ENCODE measurements around the gene ZNF576.
A peak's percentile ranks its signal among the peaks of the same experiment; 100 is the strongest.

ZNF576 gene

GRCh38 chr19:43554317-43554895 is 42.0 kb upstream of the ZNF576 start:
- H3K4me3 ChIP-seq (ENCODE audit: low read length), result no peak overlapping the region
- DNase-seq (ENCODE audit: low read depth), result no peak
- TF ChIP-seq CTCF (conservative IDR thresholded peaks at IDR 0.05; ENCODE audit: low read depth, low read length), result no peak

- TF ChIP-seq CTCF (conservative IDR thresholded peaks at IDR 0.05; ENCODE audit: low read depth, low read length), result peak; percentile 98
These were observed 41.1 kb upstream of the ZNF576 start for GRCh38 chr19:43555185-43555770.

GRCh38 chr19:43560687-43561086 is 35.7 kb upstream of the ZNF576 start:
- TF ChIP-seq CTCF (conservative IDR thresholded peaks at IDR 0.05; ENCODE audit: low read depth, low read length), result no peak
- no peak overlapping the region for H3K4me3 ChIP-seq (ENCODE audit: low read length)
- DNase-seq (ENCODE audit: low read depth), result no peak

More at GRCh38 chr19:43555185-43555770, 41.1 kb upstream of the ZNF576 start:
- H3K4me3 ChIP-seq (ENCODE audit: low read length), result no peak overlapping the region
- DNase-seq (ENCODE audit: low read depth), result no peak

GRCh38 chr19:43561139-43561970 is 35.0 kb upstream of the ZNF576 start:
- DNase-seq (ENCODE audit: low read depth), result no peak
- TF ChIP-seq CTCF (conservative IDR thresholded peaks at IDR 0.05; ENCODE audit: low read depth, low read length), result no peak
- H3K4me3 ChIP-seq (ENCODE audit: low read length), result no peak overlapping the region

- DNase-seq (ENCODE audit: low read depth), result no peak
- H3K4me3 ChIP-seq (ENCODE audit: low read length), result no peak overlapping the region
These were observed 34.1 kb upstream of the ZNF576 start for GRCh38 chr19:43562226-43562697.

GRCh38 chr19:43562698-43563241 is 33.6 kb upstream of the ZNF576 start:
- DNase-seq (ENCODE audit: low read depth), result no peak
- H3K4me3 ChIP-seq (ENCODE audit: low read length), result no peak overlapping the region
- TF ChIP-seq CTCF (conservative IDR thresholded peaks at IDR 0.05; ENCODE audit: low read depth, low read length), result no peak

More at GRCh38 chr19:43562226-43562697, 34.1 kb upstream of the ZNF576 start:
- no peak for TF ChIP-seq CTCF (conservative IDR thresholded peaks at IDR 0.05; ENCODE audit: low read depth, low read length)

Measured in retinal pigment epithelial cell (primary cell).